H1 (cell line): ENCODE results near the gene SORBS1. TPM values are rescaled to one million over a fixed set of nuclear protein-coding genes. Genes with fewer than 3 reads are reported as not detected.

ENCODE experiments used
- CTCF ChIA-PET: fragments of 300-600 bp; sonication (Branson Sonifier 250); formaldehyde crosslinking; loops from one replicate; lab custom pipeline; 2021; ENCODE audit not compliant: partially characterized antibody; lab: Charles Lee
- POLR2A ChIA-PET: fragments of 300-600 bp; sonication (Branson Sonifier 250); formaldehyde crosslinking; loops from one replicate; lab custom pipeline; 2021; ENCODE audit warnings: inconsistent platforms; ENCODE audit not compliant: partially characterized antibody; lab: Charles Lee
- DNase-seq, 2 experiments: peaks; one replicate each; pipeline versions ENCODE4 v3.0.0 to v3.0.0-alpha.2; 2010 to 2022; ENCODE audit warnings: low spot score in 2 of 2, low read depth in 1 of 2, mixed read lengths in 1 of 2
- FAIRE-seq: peaks from 2 replicates; lab custom pipeline; 2011; peaks lifted over from hg19 to GRCh38; lab: Jason Lieb, UNC
- H2AFZ ChIP-seq: 2 replicates; pipeline ENCODE4 v1.8.1; 2012; ENCODE audit warnings: low read length, inconsistent platforms
- H2AK5ac ChIP-seq: 2 replicates; pipeline ENCODE4 v1.6.1; 2013; ENCODE audit warnings: low read depth, low read length
- H2BK120ac ChIP-seq: replicated peaks from 2 replicates; pipeline ENCODE3; 2013; ENCODE audit warnings: low read depth, low read length, inconsistent platforms
- H2BK12ac ChIP-seq: 2 replicates; pipeline ENCODE4 v1.6.1; 2013; ENCODE audit warnings: low read depth, low read length
- H2BK15ac ChIP-seq: 2 replicates; pipeline ENCODE4 v1.6.1; 2013; ENCODE audit warnings: low read length
- H2BK20ac ChIP-seq: 2 replicates; pipeline ENCODE4 v1.6.1; 2013; ENCODE audit warnings: low read length
- H2BK5ac ChIP-seq: 2 replicates; pipeline ENCODE4 v1.6.1; 2013; ENCODE audit warnings: low read depth, low read length
- H3K14ac ChIP-seq: 2 replicates; pipeline ENCODE4 v1.6.1; 2013; ENCODE audit warnings: inconsistent platforms; ENCODE audit not compliant: insufficient read length
- H3K18ac ChIP-seq: 2 replicates; pipeline ENCODE4 v1.6.1; 2013; ENCODE audit warnings: low read length; ENCODE audit errors: extremely low read depth
- H3K23ac ChIP-seq: 2 replicates; pipeline ENCODE4 v1.6.1; 2013; ENCODE audit warnings: inconsistent platforms; ENCODE audit not compliant: insufficient read length
- H3K23me2 ChIP-seq: 2 replicates; pipeline ENCODE4 v1.6.1; 2013; ENCODE audit warnings: low read depth, low read length
- H3K27ac ChIP-seq: 2 replicates; pipeline ENCODE4 v1.6.1; 2011; ENCODE audit warnings: low read depth, low read length, inconsistent platforms
- H3K27me3 ChIP-seq, 4 experiments: replicated peaks in 1 of 4; 1 replicate in 1 of 4; 2 replicates in 3 of 4; pipeline versions ENCODE4 v1.6.1 to v1.8.1; 2011 to 2013; ENCODE audit warnings: low read length in 3 of 4, mild to moderate bottlenecking in 3 of 4, inconsistent platforms in 2 of 4, mixed read lengths in 2 of 4, moderate library complexity in 1 of 4; ENCODE audit not compliant: control insufficient read depth in 3 of 4, insufficient read depth in 3 of 4; ENCODE audit errors: extremely low read depth in 1 of 4
- H3K36me3 ChIP-seq, 4 experiments: 2 replicates each; pipeline versions ENCODE4 v1.6.1 to v1.8.1; 2011 to 2013; ENCODE audit warnings: mild to moderate bottlenecking in 4 of 4, low read length in 3 of 4, moderate library complexity in 2 of 4, control low read depth in 1 of 4, inconsistent platforms in 1 of 4; ENCODE audit not compliant: insufficient read depth in 4 of 4, control insufficient read depth in 2 of 4
- H3K4ac ChIP-seq: replicated peaks from 2 replicates; pipeline ENCODE3; 2013; ENCODE audit warnings: low read length, low read depth, mixed read lengths, inconsistent platforms; ENCODE audit not compliant: insufficient read length
- H3K4me1 ChIP-seq, 4 experiments: replicated peaks in 1 of 4; 1 replicate in 1 of 4; 2 replicates in 3 of 4; pipeline versions ENCODE4 v1.6.1 to v1.8.1; 2011 to 2013; ENCODE audit warnings: low read length in 3 of 4, inconsistent platforms in 2 of 4, mixed read lengths in 1 of 4; ENCODE audit not compliant: insufficient read depth in 4 of 4, control insufficient read depth in 3 of 4
- H3K4me2 ChIP-seq, 2 experiments: 2 replicates each; pipeline versions ENCODE4 v1.6.1 to v1.8.1; 2011 to 2013; ENCODE audit warnings: low read depth in 2 of 2, low read length in 2 of 2, control low read depth in 1 of 2, inconsistent platforms in 1 of 2, mild to moderate bottlenecking in 1 of 2; ENCODE audit not compliant: insufficient read depth in 1 of 2
- H3K4me3 ChIP-seq, 4 experiments: fragments of 200-600, 300-600 bp in 1 of 4; sonication (generic), shearing (Covaris generic), sonication (Bioruptor Twin) in 1 of 4; 2 replicates each; pipeline versions ENCODE4 v1.5.1 to v1.8.1; 2011 to 2016; ENCODE audit warnings: low read length in 4 of 4, low read depth in 3 of 4, control low read depth in 2 of 4, inconsistent platforms in 2 of 4, mild to moderate bottlenecking in 2 of 4, mixed read lengths in 1 of 4, moderate library complexity in 1 of 4; ENCODE audit not compliant: insufficient read depth in 2 of 4; ENCODE audit errors: extremely low read depth in 1 of 4
- H3K56ac ChIP-seq: replicated peaks from 2 replicates; pipeline ENCODE3; 2013; ENCODE audit warnings: low read depth, mild to moderate bottlenecking, mixed read lengths, low read length, inconsistent platforms; ENCODE audit not compliant: insufficient read length
- H3K79me1 ChIP-seq: 2 replicates; pipeline ENCODE4 v1.6.1; 2013; ENCODE audit warnings: low read depth, low read length, control low read depth
- H3K79me2 ChIP-seq, 2 experiments: 2 replicates each; pipeline versions ENCODE4 v1.6.1 to v1.8.1; 2012 to 2013; ENCODE audit warnings: low read length in 2 of 2, mild to moderate bottlenecking in 2 of 2, inconsistent platforms in 1 of 2; ENCODE audit not compliant: insufficient read depth in 2 of 2, control insufficient read depth in 1 of 2
- H3K9ac ChIP-seq, 4 experiments: replicated peaks in 1 of 4; 1 replicate in 1 of 4; 2 replicates in 3 of 4; pipeline versions ENCODE4 v1.6.1 to v1.8.1; 2011 to 2013; ENCODE audit warnings: low read depth in 3 of 4, low read length in 3 of 4, control low read depth in 2 of 4, mild to moderate bottlenecking in 2 of 4, moderate library complexity in 2 of 4, inconsistent platforms in 1 of 4; ENCODE audit errors: extremely low read depth in 1 of 4
- H3K9me3 ChIP-seq, 2 experiments: 2 replicates each; pipeline versions ENCODE4 v1.6.1 to v1.8.1; 2012 to 2013; ENCODE audit warnings: mild to moderate bottlenecking in 2 of 2, moderate library complexity in 2 of 2, control low read depth in 1 of 2, inconsistent platforms in 1 of 2, low read depth in 1 of 2, low read length in 1 of 2, mixed read lengths in 1 of 2; ENCODE audit not compliant: insufficient read depth in 2 of 2
- H4K20me1 ChIP-seq, 2 experiments: replicated peaks in 1 of 2; 2 replicates each; pipeline versions ENCODE3 to v1.8.1; 2011 to 2013; ENCODE audit warnings: inconsistent platforms in 2 of 2, low read length in 2 of 2, mild to moderate bottlenecking in 1 of 2; ENCODE audit not compliant: insufficient read depth in 2 of 2, control insufficient read depth in 1 of 2
- H4K5ac ChIP-seq: 2 replicates; pipeline ENCODE4 v1.6.1; 2013; ENCODE audit warnings: low read length, low read depth, mixed read lengths, inconsistent platforms; ENCODE audit not compliant: insufficient read length
- H4K8ac ChIP-seq: 2 replicates; pipeline ENCODE4 v1.8.0; 2013; ENCODE audit warnings: mild to moderate bottlenecking, moderate library complexity, low read length, inconsistent platforms; ENCODE audit not compliant: insufficient read depth; ENCODE audit errors: extremely low read depth
- H4K91ac ChIP-seq: replicated peaks from 2 replicates; pipeline ENCODE3; 2013; ENCODE audit warnings: low read length, mixed read lengths, inconsistent platforms; ENCODE audit not compliant: insufficient read length
- ASH2L ChIP-seq: fragments of 200-600, 300-600 bp; sonication (generic); IDR thresholded peaks from one replicate; pipeline ENCODE4 v1.7.1; 2017; ENCODE audit warnings: low read length
- CBX5 ChIP-seq: fragments of 300-800, 300-1000 bp; sonication (generic); IDR thresholded peaks from 2 replicates; pipeline ENCODE4 v1.7.1; 2016; ENCODE audit warnings: antibody characterized with exemption, low read length, low read depth
- CTBP2 ChIP-seq: IDR thresholded peaks from 2 replicates; pipeline ENCODE4 v1.7.0; 2011; ENCODE audit warnings: borderline replicate concordance, mild to moderate bottlenecking, moderate library complexity, mixed read lengths, low read length; ENCODE audit not compliant: insufficient read depth, insufficient read length
- HDAC6 ChIP-seq: IDR thresholded peaks from one replicate; pipeline ENCODE4 v1.7.1; 2012; ENCODE audit warnings: low read depth, mild to moderate bottlenecking, inconsistent platforms, low read length, moderate library complexity
- RBBP5 ChIP-seq: IDR thresholded peaks from 2 replicates; pipeline ENCODE4 v1.7.1; 2012; ENCODE audit warnings: low read depth, mild to moderate bottlenecking, inconsistent platforms, low read length, moderate library complexity, borderline replicate concordance
- SAP30 ChIP-seq: fragments of 300-600 bp; sonication (generic); IDR thresholded peaks from 2 replicates; pipeline ENCODE4 v1.7.1; 2012; ENCODE audit warnings: low read length, moderate library complexity, mild to moderate bottlenecking, inconsistent platforms; ENCODE audit not compliant: insufficient read depth, insufficient replicate concordance
- SIRT6 ChIP-seq: IDR thresholded peaks from one replicate; pipeline ENCODE4 v1.7.1; 2012; ENCODE audit warnings: low read length, inconsistent platforms
- SP1 ChIP-seq: IDR thresholded peaks from 2 replicates; pipeline ENCODE4 v1.6.1; 2011; ENCODE audit warnings: low read depth, low read length
- SUZ12 ChIP-seq: fragments of 200-600 bp; sonication (generic); IDR thresholded peaks from 2 replicates; pipeline ENCODE4 v1.6.1; 2012; ENCODE audit warnings: mild to moderate bottlenecking, inconsistent platforms, low read length, moderate library complexity, mixed read lengths
- TAF1 ChIP-seq: IDR thresholded peaks from 2 replicates; pipeline ENCODE4 v1.6.1; 2011; ENCODE audit warnings: mild to moderate bottlenecking, low read depth, low read length
- WGBS, 2 experiments: shearing (Covaris generic) in 1 of 2; methylation state at CpG; one replicate each; pipeline versions ENCODE4 v1.1.6 to v1.1.7; 2013 to 2015; ENCODE audit warnings: low lambda C conversion rate in 2 of 2, mixed read lengths in 2 of 2, inconsistent platforms in 1 of 2, low coverage in 1 of 2, missing lambda C conversion rate in 1 of 2; ENCODE audit not compliant: insufficient replicate concordance in 2 of 2, insufficient coverage in 1 of 2, insufficient read length in 1 of 2; ENCODE audit errors: extremely low coverage in 1 of 2, missing lambda C conversion rate in 1 of 2; 5-methylcytosine and 5-hydroxymethylcytosine counted together
- polyA plus RNA-seq, 7 experiments: library from polyadenylated mRNA; depleted of rRNA in 3 of 7; stranded (reverse) in 5 of 7; unstranded in 2 of 7; fragments of >200 nt in 5 of 7; fragments of 200-250 nt in 2 of 7; gene quantifications; 1 replicate in 5 of 7; 2 replicates in 1 of 7; 4 replicates in 1 of 7; pipeline versions ENCODE4 v1.2.1 to v1.2.3, GENCODE V29; 2011 to 2013; ENCODE audit warnings: missing spikeins in 2 of 7, mixed read lengths in 2 of 7
- total RNA-seq: library from RNA; stranded (reverse); fragmentation: NEBNext Ultra II Directional; extraction: Animal tissue kit (Norgen Biotek cat#: 25700); gene quantifications from 2 replicates; pipeline ENCODE4 v1.2.1, GENCODE V29; 2021

The SORBS1 gene
- total and polyA plus RNA-seq, 2 of the 8 experiments (the other 6 are each of a cell fraction or from before 2014, with no cell fraction given) = 16.0 to 35.0 TPM

GRCh38 chr10:95560278-95561176 lies 644 bp downstream of the SORBS1 start:
- no peaks in the 10 kb centered on the region for H3K36me3 ChIP-seq
- 0 out of 2 replicates have a peak overlapping the region, but pooled peaks have one; percentile 90 for H2BK12ac ChIP-seq
- H3K23me2 ChIP-seq = peaks cover 14% of the 10 kb centered on the region
- no peak overlapping the region for H2BK15ac ChIP-seq
- H3K9ac ChIP-seq = peak overlapping the region; percentile 17 to 65 (median 44); a peak in 6 of 7 replicates
- H3K4me1 ChIP-seq = peaks cover 7 to 30% (median 19%) of the 10 kb centered on the region in 4 experiments; a peak in 6 of 7 replicates
- FAIRE-seq (peak; percentile 28), DNase-seq (peak in 1 of 2 experiments; percentile 76)
- H3K4me2 ChIP-seq = peak overlapping the region; percentile 99
- peak overlapping the region; percentile 62; the same call in 1 of the 2 replicates for H3K18ac ChIP-seq
- no peak overlapping the region for H2AFZ ChIP-seq
- H3K4me3 ChIP-seq = peak overlapping the region; percentile 59 to 93 (median 78)
- no peak overlapping the region for H4K91ac ChIP-seq
- no peak overlapping the region for H2BK20ac ChIP-seq
- H4K8ac ChIP-seq = peak overlapping the region; percentile 58; the same call in 1 of the 2 replicates
- H2AK5ac ChIP-seq = no peak overlapping the region; the same call in 1 of the 2 replicates
- no peak overlapping the region for H3K4ac ChIP-seq
- no peaks in the 10 kb centered on the region; a peak in 3 of 7 replicates for H3K27me3 ChIP-seq
- no peak overlapping the region for H2BK120ac ChIP-seq
- H4K20me1 ChIP-seq = peaks cover 7 to 11% of the 10 kb centered on the region in 2 experiments
- H3K9me3 ChIP-seq = no peaks in the 10 kb centered on the region
- H3K56ac ChIP-seq = peak overlapping the region; percentile 32
- H3K27ac ChIP-seq = no peak overlapping the region; the same call in 1 of the 2 replicates
- peaks cover 0 to 39% of the 10 kb centered on the region in 2 experiments; a peak in 2 of 4 replicates for H3K79me2 ChIP-seq
- no peak overlapping the region for H3K14ac ChIP-seq
- H4K5ac ChIP-seq = no peak overlapping the region
- H3K79me1 ChIP-seq = peaks cover 6% of the 10 kb centered on the region; the same call in 1 of the 2 replicates
- ChIA-PET POLR2A (interaction anchor here (0.7 to 1.5 kb wide), 3 partner anchors 10 to 84 kb away, joined by 3 to 6 read pairs (median 3); no protein-coding TSS in a partner anchor), CTCF (interaction anchor here (0.6 to 4.4 kb wide), 10 partner anchors 8 to 186 kb away, joined by 3 to 25 read pairs (median 3); no protein-coding TSS in a partner anchor)
- H2BK5ac ChIP-seq = 0 out of 2 replicates have a peak overlapping the region, but pooled peaks have one; percentile 5
- H3K23ac ChIP-seq = no peak overlapping the region
- 2% methylated on average over 47 of the region's 48 CpGs; no CpG with 5 or more reads in 1 of the 2 experiments for WGBS, 2 experiments
- no peak for TF ChIP-seq TAF1
- no peak for TF ChIP-seq SIRT6
- TF ChIP-seq ASH2L = no peak
- TF ChIP-seq SAP30 = peak; percentile 5
- TF ChIP-seq SUZ12 = 0 out of 2 replicates have a peak, but pooled peaks have one; percentile 19
- TF ChIP-seq CBX5 = no peak
- no peak for TF ChIP-seq SP1
- 0 out of 2 replicates have a peak, but pooled peaks have one; percentile 64 for TF ChIP-seq RBBP5
- TF ChIP-seq HDAC6 = no peak
- TF ChIP-seq CTBP2 = no peak
